ENCODE measurements around the gene SLC22A16. TPM values are rescaled to one million over a fixed set of nuclear protein-coding genes. Genes with fewer than 3 reads are reported as not detected.

The SLC22A16 gene
- total and polyA plus RNA-seq, 2 donors (not counting 3 experiments of a cell fraction or from before 2014, with no cell fraction given) = not detected

DNA sequence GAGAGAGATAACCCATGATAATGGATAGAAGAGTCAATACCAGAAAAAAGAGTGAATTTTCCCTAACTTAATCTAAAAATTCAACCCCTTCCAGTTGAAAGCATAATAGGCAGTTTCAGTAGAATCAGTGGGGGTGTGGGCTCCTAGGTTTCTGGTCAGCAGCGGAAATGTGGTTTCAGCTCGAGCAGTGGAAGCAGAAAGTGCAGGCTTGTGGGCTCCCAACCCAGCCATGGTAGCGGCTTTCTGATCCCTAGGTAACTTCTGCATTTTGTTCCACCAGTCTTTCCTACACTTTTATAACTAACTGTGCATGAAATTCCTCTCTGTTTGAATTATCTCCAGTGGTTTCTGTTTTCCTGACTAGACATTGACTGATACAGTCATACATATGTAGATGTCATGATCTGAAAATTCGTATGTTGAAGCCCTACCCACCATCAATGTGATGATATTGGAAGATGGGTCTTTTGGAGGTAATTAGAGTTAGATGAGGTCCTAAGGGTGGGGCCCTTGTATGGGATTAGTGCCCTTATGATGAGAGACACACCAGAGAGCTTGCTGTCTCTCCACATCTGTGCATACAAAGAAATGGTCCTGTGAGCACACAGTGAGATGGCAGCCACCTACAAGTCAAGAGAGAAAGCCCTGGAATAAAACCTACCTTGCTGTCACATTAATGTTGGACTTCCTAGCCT, 54.5 kb downstream of the SLC22A16 start:
- H3K4me3 ChIP-seq (replicated peaks in 1 of 3; ENCODE audit: insufficient read depth in 1 of 3, low read depth in 1 of 3, low read length in 3 of 3) = no peak overlapping the region
- H3K36me3 ChIP-seq (ENCODE audit: control insufficient read depth in 2 of 2, extremely low read depth in 1 of 2, insufficient read depth in 2 of 2, low read length in 2 of 2) = no peaks in the 10 kb centered on the region
- H3K27me3 ChIP-seq (ENCODE audit: control insufficient read depth in 2 of 2, insufficient read depth in 2 of 2, low read length in 2 of 2) = peaks cover 3 to 10% of the 10 kb centered on the region in 2 experiments
- H3K9me1 ChIP-seq (replicated peaks; ENCODE audit: control insufficient read depth, extremely low read depth, insufficient read depth, low read length) = no peaks in the 10 kb centered on the region
- POLR2A ChIA-PET = no interaction called here
- no peaks in the 10 kb centered on the region for H4K20me1 ChIP-seq (replicated peaks; ENCODE audit: control insufficient read depth, extremely low read depth, insufficient read depth, low read length)
- BruUV-seq (replicated peaks) = no TSS peak
- no peak for DNase-seq (ENCODE audit: low read depth, low spot score)
- H3K27ac ChIP-seq (ENCODE audit: insufficient read depth, low read depth, low read length) = no peak overlapping the region
- no peak for FAIRE-seq
- no peak overlapping the region for H3K4me2 ChIP-seq (ENCODE audit: insufficient read depth, low read length)
- TF ChIP-seq, protein P1, sequence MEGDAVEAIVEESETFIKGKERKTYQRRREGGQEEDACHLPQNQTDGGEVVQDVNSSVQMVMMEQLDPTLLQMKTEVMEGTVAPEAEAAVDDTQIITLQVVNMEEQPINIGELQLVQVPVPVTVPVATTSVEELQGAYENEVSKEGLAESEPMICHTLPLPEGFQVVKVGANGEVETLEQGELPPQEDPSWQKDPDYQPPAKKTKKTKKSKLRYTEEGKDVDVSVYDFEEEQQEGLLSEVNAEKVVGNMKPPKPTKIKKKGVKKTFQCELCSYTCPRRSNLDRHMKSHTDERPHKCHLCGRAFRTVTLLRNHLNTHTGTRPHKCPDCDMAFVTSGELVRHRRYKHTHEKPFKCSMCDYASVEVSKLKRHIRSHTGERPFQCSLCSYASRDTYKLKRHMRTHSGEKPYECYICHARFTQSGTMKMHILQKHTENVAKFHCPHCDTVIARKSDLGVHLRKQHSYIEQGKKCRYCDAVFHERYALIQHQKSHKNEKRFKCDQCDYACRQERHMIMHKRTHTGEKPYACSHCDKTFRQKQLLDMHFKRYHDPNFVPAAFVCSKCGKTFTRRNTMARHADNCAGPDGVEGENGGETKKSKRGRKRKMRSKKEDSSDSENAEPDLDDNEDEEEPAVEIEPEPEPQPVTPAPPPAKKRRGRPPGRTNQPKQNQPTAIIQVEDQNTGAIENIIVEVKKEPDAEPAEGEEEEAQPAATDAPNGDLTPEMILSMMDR (IDR thresholded peaks at IDR 0.05; ENCODE audit: extremely low read depth in 1 of 2, insufficient read depth in 1 of 2, low read depth in 1 of 2, low read length in 2 of 2) = no peak
- TF ChIP-seq, protein P2, sequence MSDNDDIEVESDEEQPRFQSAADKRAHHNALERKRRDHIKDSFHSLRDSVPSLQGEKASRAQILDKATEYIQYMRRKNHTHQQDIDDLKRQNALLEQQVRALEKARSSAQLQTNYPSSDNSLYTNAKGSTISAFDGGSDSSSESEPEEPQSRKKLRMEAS (IDR thresholded peaks at IDR 0.05; ENCODE audit: insufficient read depth, insufficient read length) = no peak
- no peak for TF ChIP-seq FOS (IDR thresholded peaks at IDR 0.05; ENCODE audit: borderline replicate concordance, insufficient read depth, low read length)
- TF ChIP-seq JUN (IDR thresholded peaks at IDR 0.05; ENCODE audit: borderline replicate concordance, insufficient read depth, insufficient read length, low read depth) = no peak
- TF ChIP-seq POLR2A (IDR thresholded peaks at IDR 0.05; ENCODE audit: low read depth, low read length) = no peak
- no peak for TF ChIP-seq GATA2 (IDR thresholded peaks at IDR 0.05; ENCODE audit: insufficient read depth, insufficient read length, low read depth, low read length)
- no peak for TF ChIP-seq POLR2AphosphoS5 (IDR thresholded peaks at IDR 0.05; ENCODE audit: insufficient read depth, low read depth, low read length)
- TF ChIP-seq EZH2 (IDR thresholded peaks at IDR 0.05; ENCODE audit: borderline replicate concordance, low read depth, low read length, severe bottlenecking) = no peak
- H2AFZ ChIP-seq (ENCODE audit: low read depth, low read length) = no peak overlapping the region
- CTCF ChIA-PET = no interaction called here
- H3K79me2 ChIP-seq (ENCODE audit: control insufficient read depth, insufficient read depth, low read length) = no peaks in the 10 kb centered on the region
- no peak overlapping the region for H3K9ac ChIP-seq (replicated peaks; ENCODE audit: extremely low read depth, insufficient read depth, low read length)
- intact Hi-C loops (cut with micrococcal nuclease) = no loop called here
- H3K4me1 ChIP-seq (ENCODE audit: control insufficient read depth, extremely low read depth, insufficient read depth, low read length) = no peaks in the 10 kb centered on the region
- dilution Hi-C loops (cut with MboI; ENCODE audit: extremely low pct_ligation_motif_present, low sequenced_read_pairs) = no loop called here
- no peaks in the 10 kb centered on the region for H3K9me3 ChIP-seq (replicated peaks; ENCODE audit: control insufficient read depth, insufficient read depth, low read length)
